Kidney glomerular epithelial cell (primary cell): ENCODE data around the gene ERCC6L2.

Source experiments
- DNase-seq: peaks from one replicate; lab custom pipeline; 2025; lab: John Stamatoyannopoulos, UW

The ERCC6L2 gene

DNA sequence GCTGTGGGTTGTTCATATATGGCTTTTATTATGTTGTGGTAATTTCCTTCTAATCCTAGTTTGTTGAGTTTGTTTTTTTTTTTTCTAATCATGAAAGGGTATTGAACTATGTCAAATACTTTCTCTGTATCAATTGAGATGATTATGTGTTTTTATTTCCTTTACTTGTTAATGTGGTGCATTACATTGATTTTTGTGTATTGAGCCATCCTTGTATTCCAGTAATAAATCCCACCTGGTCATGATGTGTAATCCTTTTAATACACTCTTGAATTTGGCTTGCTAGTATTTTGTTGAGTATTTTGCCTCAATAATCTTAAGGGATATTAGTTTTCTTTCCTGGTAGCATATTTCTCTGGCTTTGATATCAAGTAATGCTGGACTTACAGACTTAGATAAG lies 13.1 kb upstream of the ERCC6L2 start:
- DNase-seq = no peak

DNA sequence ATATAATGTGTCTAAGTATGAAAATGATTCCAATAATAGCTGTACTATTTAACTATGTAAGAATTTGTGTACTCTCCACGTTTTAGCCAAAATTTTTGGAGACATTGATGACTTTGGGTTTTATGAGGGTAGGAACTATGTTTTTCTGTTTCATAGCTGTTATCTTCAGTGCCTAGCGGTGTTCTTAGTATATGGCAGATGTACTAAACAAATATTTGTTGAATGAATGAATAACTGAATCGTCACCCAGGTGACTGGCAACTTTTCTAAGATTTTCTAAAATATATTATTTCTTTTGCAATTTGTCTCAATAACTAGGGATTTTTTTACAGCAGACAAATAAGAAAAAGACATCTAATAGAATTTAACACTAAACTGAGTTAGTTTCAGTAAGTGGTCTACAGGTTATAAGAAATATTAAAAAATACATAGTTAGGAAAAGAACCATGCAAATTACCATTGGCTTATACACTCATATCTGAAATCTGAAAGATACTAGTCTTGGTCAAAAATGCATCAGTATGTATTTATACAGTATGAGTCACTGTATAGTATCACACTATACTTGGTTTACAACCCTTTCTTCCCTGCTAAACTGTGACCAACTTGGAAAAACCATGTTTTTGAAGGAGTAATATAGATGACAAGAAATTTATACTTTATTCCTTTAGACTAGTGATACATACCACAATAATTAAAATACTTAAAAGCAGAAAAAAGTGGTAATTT lies 10.5 kb upstream of the ERCC6L2 start:
- no peak for DNase-seq

DNA sequence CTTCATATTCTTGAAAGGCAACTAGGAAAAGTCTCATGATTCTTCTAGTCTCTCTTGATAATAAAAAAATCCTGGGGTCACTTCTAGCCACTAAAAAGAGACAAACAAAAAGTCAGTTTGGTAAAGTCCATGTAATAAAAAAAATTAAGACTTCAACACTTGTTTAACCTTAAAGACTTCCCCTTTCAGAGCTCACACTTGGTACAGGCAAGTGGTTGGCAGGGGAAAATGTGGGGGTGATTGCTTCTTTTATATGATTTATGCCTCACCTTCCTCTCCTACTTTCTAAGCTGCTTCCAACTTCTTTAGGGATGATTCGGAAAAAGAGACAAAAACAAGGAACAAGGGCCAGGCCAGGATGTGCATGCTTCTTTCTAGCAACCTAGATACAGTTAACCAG lies 5.1 kb upstream of the ERCC6L2 start:
- DNase-seq = no peak

DNA sequence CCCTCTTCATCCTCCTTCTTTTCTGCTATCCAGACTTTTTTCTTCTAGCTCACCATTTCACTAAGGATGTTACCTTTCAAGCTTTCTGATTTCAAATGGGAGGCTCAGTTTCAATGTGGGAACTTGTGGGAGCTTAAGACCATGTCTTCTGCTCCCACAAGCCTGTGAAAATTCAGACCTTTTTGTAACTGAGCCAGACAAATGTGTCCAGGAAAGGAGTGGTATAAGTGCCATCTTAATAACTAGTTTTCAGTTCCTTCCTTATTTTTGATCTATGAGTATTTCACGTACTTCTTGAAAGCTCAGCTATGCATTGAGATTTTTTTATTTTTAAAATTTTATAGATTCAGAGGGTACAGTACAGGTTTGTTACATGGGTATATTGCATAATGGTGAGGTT lies 4.6 kb upstream of the ERCC6L2 start:
- DNase-seq = no peak

DNA sequence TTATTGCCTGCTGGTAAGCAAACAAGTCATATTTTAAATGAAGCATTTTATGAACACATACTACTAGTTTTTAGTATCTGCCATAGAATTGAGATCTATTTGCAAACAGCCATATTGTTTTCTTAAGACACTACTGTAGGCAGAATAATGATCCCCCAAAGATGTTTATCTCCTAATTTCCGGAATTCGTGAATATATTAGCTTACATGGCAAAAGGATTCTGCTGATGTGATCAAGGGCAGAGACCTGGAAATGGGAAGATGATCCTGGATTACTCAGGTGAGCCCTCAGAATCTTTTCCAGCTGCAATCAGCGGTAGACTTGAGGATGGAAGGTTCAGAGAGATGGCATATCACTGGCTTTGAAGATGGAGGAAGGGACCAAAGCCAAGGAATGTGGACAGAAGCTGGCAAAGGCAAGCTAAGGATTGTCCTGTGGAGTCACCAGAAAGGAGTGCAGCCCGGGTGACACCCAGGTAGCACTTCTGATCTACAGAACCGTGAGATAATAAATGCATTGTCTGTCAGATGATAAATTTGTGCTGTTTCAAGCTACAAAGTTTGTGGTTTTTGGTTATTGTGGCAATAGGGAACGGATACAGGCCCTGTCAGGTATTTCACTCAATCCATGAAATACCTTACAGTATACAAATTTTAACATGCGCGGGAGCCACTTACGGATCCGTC lies 1.0 kb upstream of the ERCC6L2 start:
- no peak for DNase-seq

DNA sequence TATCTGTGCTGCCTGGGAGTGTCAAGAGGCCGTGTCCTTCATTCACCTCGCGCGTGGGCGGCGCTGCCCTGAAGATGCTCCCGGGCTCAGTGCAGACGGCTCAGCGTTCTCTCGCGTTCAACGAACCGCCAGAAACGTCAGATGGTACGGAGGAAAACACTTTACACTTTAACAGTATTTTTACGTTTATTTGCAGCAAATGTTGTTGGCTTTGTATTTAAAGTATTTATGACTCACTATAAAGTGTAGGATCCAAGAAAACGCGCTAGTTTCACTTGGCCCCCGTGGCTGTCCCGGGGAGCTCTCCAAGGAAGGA lies 544 bp upstream of the ERCC6L2 start:
- peak; percentile 61 for DNase-seq

DNA sequence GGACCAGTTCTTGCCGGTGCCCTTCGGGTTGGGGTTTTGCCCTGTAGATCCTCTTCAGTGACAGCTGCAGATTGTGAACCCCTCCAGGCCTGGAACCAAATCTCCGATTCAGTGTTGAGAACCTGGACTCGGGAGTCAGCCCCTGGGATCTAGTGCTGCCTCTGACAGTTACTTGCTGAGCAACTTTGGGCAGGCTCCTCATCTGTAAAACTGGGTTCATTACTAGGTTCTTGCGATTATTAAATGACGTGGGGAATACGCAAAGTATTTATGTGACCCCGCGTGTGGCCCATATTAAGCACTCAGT lies 600 bp downstream of the ERCC6L2 start:
- DNase-seq = no peak

DNA sequence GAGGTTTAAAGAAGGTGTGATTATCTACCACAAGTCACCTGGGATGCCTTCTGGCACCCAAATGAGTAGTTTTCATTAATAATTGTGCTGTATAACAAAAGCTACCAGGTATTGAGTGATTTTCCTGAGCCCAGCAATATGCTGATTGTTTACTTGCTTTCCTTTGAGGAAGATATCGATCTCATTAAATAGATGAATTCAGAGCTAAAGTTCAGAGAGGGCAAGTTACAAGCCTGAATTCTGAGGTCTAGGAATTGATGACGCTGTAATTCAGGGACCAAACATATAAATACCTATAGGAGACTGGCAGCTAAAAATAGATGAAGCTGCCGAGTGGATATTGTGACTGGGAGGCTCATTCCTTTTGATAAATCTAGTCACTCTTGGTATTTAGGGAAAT lies 1.1 kb downstream of the ERCC6L2 start:
- DNase-seq = peak; percentile 35

DNA sequence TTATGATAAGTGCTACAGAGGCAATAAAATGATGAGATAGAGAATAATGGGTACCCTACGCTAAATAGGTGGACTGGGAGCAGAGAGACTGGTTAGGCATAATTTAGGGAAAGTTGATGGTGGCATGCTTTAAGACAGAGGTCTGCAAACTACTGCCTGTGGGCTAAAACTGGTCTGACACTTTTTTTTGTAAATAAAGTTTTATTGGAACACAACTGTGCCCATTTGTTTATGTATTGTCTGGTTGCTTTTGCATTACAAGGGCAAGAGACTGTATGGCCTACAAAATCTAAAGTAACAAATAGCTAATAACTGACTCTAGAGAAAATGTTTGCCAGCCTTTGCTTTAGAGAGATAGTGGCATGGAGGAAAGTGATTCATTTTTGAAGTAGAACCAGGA lies 2.5 kb downstream of the ERCC6L2 start:
- DNase-seq = no peak

DNA sequence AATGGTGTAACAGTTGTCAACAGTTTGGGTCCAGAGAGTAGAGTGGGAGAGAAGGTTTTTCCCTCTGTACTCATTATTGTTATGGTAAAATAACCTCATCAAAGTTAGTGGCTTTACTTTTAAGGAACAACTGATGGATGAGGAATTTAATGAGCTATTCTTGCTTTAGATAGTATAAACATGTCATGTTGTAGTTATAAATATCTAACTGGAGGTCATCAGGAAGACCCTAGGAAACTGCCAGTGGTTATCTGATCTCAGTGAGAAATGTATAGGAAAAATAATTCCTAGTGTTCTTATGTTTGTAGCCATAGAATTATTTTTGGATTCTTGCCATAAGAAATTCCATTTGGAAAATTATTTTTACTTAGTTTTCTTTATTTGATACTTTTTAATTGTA lies 4.1 kb downstream of the ERCC6L2 start:
- no peak for DNase-seq

DNA sequence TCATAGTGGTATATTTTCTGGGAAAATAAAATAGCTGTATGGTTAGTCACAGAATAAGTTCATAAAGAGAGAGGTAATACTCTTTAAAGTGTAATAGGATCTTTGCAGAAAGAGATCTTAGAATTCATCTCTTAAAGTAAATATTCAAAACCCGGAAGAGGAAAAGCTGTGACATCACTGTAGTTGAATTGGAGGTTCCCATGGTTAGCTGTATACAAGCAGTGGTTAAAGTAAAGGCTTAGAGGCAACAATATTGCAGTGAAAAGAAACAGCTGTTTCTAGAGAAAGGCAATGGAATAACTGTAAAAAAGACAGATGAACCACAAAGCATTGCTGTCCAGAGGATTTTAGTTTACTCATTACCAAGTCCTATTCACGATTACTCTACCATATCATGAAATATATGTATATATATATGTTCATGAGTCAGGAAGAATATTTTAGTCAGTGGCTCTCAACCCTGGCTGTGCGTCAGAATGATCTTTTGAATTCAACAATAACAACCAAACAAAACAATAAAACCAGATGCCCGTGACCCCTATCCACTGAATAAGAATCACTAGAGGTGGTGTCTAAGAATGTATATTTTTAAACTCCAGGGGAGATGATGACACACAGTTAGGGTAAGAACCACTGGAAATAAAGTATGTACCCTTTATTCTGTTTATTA lies 4.7 kb downstream of the ERCC6L2 start:
- DNase-seq = peak; percentile 46

DNA sequence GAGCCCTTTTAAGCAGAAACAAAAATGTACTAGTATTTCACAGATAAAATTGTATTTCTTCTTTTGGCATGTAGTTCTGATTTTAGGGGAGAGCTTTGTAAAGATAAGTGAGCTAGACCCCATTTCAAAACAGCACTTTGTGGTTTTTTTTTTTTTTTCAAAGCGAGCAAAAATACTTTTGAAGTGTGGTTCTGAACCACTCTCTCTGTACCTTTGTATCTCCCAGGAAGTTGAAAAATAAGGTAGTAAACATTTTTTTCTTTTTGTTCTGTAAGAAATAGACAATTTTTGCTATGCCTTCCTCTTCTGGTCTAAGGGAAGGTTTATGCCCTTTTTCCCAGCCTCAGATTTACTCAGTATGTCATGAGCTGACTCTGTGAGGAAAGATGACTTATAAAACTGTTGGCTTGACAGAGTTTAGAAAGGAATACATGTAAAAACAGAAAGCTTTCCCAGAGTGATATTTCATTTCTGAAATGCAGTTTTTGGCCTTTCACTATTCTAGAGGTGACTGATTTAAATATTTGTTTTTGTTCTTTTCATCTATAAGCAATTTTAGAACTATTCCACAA lies 12.5 kb downstream of the ERCC6L2 start:
- DNase-seq = no peak

DNA sequence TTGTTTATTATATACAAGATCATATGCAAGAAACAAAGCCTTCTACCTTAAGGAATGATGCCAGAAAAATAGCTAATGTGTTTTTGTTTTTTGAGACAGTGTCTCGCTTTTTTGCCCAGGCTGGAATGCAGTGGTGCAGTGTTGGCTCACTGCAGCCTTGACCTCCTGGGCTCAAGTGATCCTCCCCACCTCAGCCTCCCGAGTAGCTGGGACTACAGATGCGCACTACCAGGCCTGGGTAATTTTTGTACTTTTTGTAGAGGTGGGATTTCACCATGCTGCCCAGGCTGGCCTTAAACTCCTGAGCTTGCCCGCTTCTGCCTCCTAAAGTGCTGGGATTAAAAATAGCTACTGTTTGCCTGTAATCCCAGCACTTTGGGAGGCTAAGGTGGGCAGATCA lies 15.1 kb downstream of the ERCC6L2 start:
- no peak for DNase-seq

DNA sequence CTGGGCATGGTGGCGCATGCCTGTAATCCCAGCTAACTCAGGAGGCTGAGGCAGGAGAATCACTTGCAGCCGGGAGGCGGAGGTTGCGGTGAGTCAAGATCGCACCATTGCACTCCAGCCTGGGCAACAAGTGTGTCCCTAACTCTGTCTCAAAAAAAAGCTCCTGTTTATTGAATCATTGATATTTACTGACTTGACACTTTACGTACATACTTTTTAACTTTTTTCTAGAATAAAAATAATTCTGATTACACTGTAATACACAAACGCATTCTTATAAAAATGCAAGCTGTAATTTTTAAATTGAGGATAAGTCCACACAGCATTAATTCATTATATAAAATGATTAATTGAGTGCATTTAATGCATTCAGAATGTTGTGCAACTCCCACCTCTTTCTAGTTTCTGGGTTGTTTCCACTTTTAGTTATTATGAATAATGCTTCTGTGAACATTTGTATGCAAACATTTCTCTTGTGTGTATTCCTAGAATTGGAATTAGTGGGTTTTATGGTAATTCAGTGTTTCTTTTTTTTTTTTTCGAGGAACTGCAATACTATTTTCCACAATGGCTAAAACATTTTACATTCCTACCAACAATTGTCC lies 15.7 kb downstream of the ERCC6L2 start:
- no peak for DNase-seq

DNA sequence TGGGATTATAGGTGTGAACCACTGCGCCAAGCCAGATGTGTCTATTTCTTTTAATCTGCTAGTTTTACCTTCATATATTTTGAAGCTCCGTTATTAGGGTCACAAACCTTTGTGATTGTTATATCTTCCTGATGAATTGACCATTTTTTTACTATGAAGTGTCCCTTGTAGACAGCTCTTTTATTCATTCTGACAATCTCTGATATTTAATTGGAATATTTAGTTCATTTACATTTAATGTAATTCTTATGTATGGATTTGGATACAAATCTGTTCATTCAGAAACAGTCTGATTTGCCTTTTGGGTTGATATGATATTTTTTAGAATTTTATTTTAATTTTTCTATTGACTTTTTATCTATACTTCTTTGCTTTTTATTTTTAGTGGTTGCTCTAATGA lies 17.2 kb downstream of the ERCC6L2 start:
- DNase-seq = no peak

DNA sequence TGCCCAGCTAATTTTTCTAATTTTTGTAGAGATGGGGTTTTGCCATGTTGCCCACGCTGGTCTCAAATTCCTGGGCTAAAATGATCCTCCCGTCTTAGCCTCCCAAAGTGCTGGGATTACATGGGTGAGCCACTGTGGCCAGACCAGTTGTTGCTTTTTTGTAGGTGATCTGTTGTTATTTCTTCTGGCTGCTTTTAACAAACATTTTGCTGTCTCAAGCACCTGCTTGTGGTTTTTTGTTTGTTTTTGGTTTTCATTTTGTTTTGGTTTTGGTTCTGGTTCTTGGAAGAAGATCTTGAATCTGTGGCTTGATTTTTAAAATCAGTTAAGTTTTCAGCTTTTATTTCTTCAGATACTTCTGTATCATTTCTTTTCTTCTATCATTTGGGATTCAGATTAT lies 21.1 kb downstream of the ERCC6L2 start:
- no peak for DNase-seq

DNA sequence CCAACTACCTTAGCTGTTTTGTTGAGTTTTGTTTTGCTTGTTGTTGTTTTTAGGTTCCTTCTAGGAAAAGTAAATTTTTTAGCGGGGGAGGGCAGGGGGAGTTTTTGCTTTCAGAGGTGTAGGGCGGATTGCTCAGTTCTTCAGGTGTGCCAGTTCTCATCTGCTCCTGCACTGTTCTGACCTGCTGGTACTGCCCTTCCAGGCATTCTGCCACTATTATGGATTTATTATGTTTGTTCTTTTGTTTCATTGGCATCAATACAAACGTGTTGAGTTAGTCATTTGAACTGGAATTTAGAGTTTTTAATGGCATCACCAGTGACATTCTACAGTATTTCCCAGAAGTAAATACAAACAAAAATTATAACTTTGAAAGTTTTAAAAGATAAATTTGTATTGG lies 26.0 kb downstream of the ERCC6L2 start:
- DNase-seq = no peak

DNA sequence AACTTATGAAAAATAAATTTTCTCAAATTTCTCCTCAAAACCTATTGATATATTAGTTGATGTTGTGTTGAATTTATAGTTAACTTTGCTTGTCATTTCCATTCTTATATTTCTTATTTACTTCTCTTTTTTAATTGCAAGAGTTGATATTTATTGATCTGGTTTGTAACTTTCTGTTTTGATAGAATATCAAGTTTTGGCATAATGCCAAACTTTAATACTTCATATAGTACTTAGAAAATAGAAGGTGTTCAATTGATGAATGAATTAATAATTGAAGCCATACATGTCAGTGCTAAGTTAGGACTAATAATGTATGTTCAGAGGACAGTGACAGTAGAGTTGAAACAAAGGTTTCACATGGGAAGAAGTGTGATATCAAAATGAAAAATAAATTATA lies 27.9 kb downstream of the ERCC6L2 start:
- no peak for DNase-seq

DNA sequence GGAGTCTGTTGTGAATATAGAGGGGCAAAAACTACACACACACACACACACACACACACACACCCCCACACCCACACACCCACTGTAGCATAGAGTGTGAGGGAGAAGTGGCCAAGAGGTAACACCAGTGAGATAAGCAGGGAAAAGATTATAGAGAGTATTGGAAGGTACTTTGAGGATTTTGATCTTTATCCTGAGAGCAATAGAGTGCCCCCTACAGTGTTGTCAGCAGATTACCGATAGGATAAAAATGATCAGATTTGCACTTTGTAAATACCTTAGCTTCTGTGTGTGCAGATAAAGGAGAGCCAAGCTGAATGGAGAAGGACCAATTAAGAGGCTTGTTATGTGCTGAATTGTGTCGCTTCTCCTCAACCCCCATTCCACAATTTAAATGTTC lies 32.3 kb downstream of the ERCC6L2 start:
- DNase-seq = no peak

DNA sequence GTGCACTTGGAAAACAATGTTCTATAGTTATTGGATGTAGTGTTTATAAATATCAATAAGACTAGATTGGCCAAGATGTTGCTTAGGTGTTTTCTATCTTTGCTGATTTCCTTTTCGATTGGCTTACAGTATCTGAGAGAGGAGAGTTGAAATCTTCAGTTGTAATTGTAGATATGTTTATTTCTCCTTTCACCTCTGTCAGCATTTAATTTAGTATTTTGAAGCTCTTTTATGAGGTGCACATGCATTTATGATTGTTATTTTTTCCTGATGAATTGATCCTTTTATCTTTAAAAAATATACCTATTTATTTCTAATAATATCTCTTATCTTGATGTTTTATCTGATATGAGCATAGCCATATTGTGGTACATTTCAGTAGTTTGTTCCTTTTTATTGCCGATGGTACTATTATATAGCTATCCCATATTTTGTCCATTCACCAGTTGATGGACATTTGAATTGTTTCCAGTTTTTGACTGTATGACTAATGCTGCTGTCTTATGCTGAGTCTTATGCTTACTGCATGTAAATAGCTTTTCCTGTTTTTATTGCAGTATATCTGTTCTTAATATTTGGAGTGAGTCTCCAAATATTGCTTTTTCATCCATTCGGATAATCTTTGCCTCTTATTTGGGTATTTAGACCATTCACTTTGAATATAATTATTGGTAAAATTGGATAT lies 34.7 kb downstream of the ERCC6L2 start:
- no peak for DNase-seq

DNA sequence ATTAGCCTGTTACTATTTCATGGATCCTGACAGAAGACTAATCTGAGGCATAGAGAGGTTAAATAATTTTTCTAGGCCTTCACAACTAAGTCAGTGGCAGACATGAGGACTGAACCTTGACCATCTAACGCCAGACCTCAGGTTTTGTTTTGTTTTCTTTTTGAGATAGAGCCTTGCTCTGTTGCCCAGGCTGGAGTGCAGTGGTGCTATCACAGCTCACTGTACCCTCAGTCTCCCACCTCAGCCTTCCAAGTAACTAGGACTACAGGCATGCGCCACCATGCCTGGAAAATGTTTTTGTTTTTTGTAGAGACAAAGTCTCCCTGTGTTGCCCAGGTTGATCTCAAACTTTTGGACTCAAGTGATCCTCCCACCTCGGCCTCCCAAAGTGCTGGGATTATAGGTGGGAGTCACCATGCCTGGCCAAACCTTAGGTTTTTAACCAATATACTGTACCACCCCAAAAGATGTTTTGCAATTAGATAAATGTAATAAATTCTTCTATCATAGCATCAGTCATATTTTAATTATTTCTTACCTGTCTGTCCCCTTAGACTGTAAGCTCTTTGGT lies 35.4 kb downstream of the ERCC6L2 start:
- DNase-seq = no peak

DNA sequence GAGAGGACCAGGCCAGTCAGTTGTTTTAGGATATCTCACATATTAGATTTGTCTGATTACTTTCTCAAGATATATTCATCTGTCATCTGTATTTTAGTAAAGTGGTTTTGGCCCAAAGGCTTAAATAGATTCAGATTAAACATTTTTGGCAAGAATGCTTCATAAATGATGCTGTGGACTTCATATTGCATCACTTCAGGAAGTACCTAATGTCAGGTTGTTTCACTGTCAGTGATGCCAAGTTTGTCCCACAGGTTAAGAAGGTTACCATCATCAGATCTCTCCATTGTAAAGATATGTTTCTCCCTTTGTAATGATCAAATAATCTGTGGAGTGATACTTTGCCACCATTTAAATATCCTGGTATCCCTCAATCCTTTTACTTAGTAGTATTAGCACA lies 37.3 kb downstream of the ERCC6L2 start:
- no peak for DNase-seq
